Endodermal cell (in vitro differentiated cells): ENCODE data around the gene FGF22. TPM values are rescaled to one million over a fixed set of nuclear protein-coding genes. Genes with fewer than 3 reads are reported as not detected.

Experiments
- DNase-seq: peaks from one replicate; pipeline ENCODE4 v3.0.0-alpha.2; 2017
- H3K27ac ChIP-seq: 2 replicates; pipeline ENCODE4 v1.5.1; 2013; ENCODE audit warnings: mild to moderate bottlenecking, low read depth, low read length, moderate library complexity
- H3K27me3 ChIP-seq: 2 replicates; pipeline ENCODE4 v1.6.1; 2013; ENCODE audit warnings: mild to moderate bottlenecking, low read length, moderate library complexity; ENCODE audit not compliant: insufficient read depth, control insufficient read depth, poor library complexity, severe bottlenecking
- H3K36me3 ChIP-seq: 2 replicates; pipeline ENCODE4 v1.7.0; 2013; ENCODE audit warnings: mild to moderate bottlenecking, low read length, moderate library complexity; ENCODE audit not compliant: control insufficient read depth, insufficient read depth
- H3K4me1 ChIP-seq: one replicate; pipeline ENCODE4 v1.7.0; 2013; ENCODE audit warnings: low read length; ENCODE audit not compliant: control insufficient read depth, insufficient read depth
- H3K4me3 ChIP-seq: 2 replicates; pipeline ENCODE4 v1.5.1; 2013; ENCODE audit warnings: mild to moderate bottlenecking, low read length, moderate library complexity
- H3K9ac ChIP-seq: 2 replicates; pipeline ENCODE4 v1.6.1; 2013; ENCODE audit warnings: mild to moderate bottlenecking, low read length, moderate library complexity; ENCODE audit not compliant: poor library complexity, severe bottlenecking; ENCODE audit errors: extremely low read depth
- H3K9me3 ChIP-seq: 2 replicates; pipeline ENCODE4 v1.6.1; 2013; ENCODE audit warnings: mild to moderate bottlenecking, low read length, moderate library complexity; ENCODE audit not compliant: control insufficient read depth
- H3K27ac Mint-ChIP-seq: 2 replicates; pipeline ENCODE4 v1.8.0; 2020; ENCODE audit warnings: mixed read lengths
- H3K27me3 Mint-ChIP-seq: 2 replicates; pipeline ENCODE4 v1.8.0; 2021; ENCODE audit warnings: mild to moderate bottlenecking, mixed read lengths; ENCODE audit not compliant: insufficient read depth
- H3K36me3 Mint-ChIP-seq: 2 replicates; pipeline ENCODE4 v1.8.0; 2020; ENCODE audit warnings: low read depth, mixed read lengths
- H3K4me1 Mint-ChIP-seq: 2 replicates; pipeline ENCODE4 v1.8.0; 2020; ENCODE audit warnings: mixed read lengths
- H3K4me3 Mint-ChIP-seq: 2 replicates; pipeline ENCODE4 v1.8.0; 2020; ENCODE audit warnings: mild to moderate bottlenecking, moderate library complexity, mixed read lengths
- H3K9me3 Mint-ChIP-seq: 2 replicates; pipeline ENCODE4 v1.8.0; 2020; ENCODE audit warnings: mild to moderate bottlenecking, mixed read lengths
- CTCF ChIP-seq: fragments of 200-600 bp; sonication (generic); conservative IDR thresholded peaks from 2 replicates; pipeline ENCODE4 v1.5.0; 2021; ENCODE audit warnings: antibody characterized with exemption, mild to moderate bottlenecking
- WGBS, 2 experiments: methylation state at CpG; one replicate each; pipeline versions ENCODE4 v1.1.5 to v1.1.7; 2013; ENCODE audit warnings: missing lambda C conversion rate in 2 of 2, mixed read lengths in 1 of 2; ENCODE audit not compliant: insufficient coverage in 1 of 2, insufficient read length in 1 of 2; 5-methylcytosine and 5-hydroxymethylcytosine counted together
- total RNA-seq, 2 donors: library from RNA; stranded (reverse); fragmentation: NEBNext Ultra II Directional in 1 of 2; extraction: Animal tissue kit (Norgen Biotek cat#: 25700) in 1 of 2; gene quantifications; 2 replicates in 1 of 2; 3 replicates in 1 of 2; pipeline ENCODE4 v1.2.1, GENCODE V29; 2021

Gene FGF22
- total RNA-seq, 2 donors from 2014 or later, result 0.81 to 0.82 TPM

DNA sequence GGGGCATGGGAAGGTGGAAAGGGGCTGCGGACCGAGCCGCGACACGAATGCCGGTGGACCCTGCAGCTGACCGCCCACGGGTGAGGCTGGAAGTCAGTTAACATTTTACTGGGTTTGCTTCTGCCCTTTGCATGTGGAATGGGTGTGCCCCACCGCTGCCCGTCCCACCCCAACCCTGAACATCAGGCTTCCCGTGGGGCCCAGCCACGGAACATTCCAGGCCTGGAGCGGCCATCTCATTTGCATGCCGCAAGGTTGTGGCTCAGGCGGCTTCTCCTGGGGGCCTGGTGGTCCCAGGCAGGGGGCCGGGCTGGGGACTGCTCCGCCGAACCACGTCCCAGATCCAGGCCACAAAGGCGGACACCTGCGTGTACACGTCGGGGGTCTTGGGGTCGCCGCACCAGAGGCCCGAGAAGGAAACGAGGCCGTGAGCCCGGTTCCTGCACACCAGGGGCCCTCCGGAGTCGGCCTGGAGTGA lies 45.8 kb downstream of the FGF22 start:
- no peak for TF ChIP-seq CTCF
- peak; percentile 45 for DNase-seq

DNA sequence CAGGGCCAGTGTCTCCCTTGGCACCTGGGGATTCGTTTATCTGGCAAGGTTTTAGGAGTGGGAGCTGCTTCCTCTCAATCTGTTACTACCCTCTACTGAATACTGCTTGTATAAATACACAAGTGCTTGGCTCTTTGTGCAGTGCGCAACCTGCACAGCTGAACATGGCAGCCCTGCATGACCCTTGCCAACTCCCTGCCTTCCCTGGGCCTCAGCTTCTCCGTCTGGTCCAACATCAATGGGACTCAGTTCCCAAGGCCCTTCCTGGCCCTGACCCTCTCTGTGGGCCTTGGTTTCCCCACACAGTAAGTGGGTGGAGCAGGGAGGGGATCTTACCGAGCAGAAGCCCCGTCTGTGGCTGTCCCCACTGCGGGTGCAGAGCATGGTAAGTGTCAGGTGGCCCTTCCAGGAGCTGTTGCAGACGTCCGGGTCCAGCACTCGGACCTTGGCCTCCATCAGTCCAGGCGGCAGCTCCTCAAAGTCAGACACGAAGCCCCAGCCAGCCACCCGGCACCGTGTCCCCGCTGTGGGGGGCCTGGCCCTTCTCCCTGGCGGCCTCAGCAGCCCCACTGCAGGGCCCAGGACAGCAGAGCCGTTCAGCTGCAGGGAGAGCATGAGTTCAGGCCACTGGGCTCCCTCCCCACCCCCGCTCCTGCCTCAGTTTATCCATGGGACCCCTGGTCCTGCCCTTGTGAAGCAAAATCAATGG lies 47.1 kb downstream of the FGF22 start:
- Histone ChIP-seq H3K4me3 (no peak overlapping the region), H3K9ac (no peak overlapping the region), H3K27ac (no peak overlapping the region), H3K27me3 (no peaks in the 10 kb centered on the region), H3K36me3 (no peaks in the 10 kb centered on the region), H3K9me3 (no peaks in the 10 kb centered on the region), H3K4me1 (no peaks in the 10 kb centered on the region)
- Mint-ChIP-seq H3K9me3 (no peaks in the 10 kb centered on the region), H3K27ac (no peak overlapping the region), H3K27me3 (peaks cover 4% of the 10 kb centered on the region), H3K4me3 (no peak overlapping the region), H3K4me1 (no peaks in the 10 kb centered on the region), H3K36me3 (no peaks in the 10 kb centered on the region)
- DNase-seq, result no peak
- no peak for TF ChIP-seq CTCF
- WGBS, 2 experiments, result 85 to 95% methylated on average over 11 to 17 of the region's 17 CpGs

More for the DNA sequence above, 45.8 kb downstream of the FGF22 start:
- H3K27ac Mint-ChIP-seq, result no peak overlapping the region
- Histone ChIP-seq H3K36me3 (no peaks in the 10 kb centered on the region), H3K4me3 (no peak overlapping the region), H3K27me3 (no peaks in the 10 kb centered on the region), H3K9ac (no peak overlapping the region), H3K4me1 (no peaks in the 10 kb centered on the region), H3K27ac (no peak overlapping the region), H3K9me3 (no peaks in the 10 kb centered on the region)
- H3K27me3 Mint-ChIP-seq, result peaks cover 4% of the 10 kb centered on the region
- no peaks in the 10 kb centered on the region for H3K36me3 Mint-ChIP-seq
- H3K4me1 Mint-ChIP-seq, result peaks cover 1% of the 10 kb centered on the region
- H3K9me3 Mint-ChIP-seq, result no peaks in the 10 kb centered on the region
- WGBS, 2 experiments, result 90 to 93% methylated on average over 16 to 31 of the region's 31 CpGs
- no peak overlapping the region for H3K4me3 Mint-ChIP-seq

DNA sequence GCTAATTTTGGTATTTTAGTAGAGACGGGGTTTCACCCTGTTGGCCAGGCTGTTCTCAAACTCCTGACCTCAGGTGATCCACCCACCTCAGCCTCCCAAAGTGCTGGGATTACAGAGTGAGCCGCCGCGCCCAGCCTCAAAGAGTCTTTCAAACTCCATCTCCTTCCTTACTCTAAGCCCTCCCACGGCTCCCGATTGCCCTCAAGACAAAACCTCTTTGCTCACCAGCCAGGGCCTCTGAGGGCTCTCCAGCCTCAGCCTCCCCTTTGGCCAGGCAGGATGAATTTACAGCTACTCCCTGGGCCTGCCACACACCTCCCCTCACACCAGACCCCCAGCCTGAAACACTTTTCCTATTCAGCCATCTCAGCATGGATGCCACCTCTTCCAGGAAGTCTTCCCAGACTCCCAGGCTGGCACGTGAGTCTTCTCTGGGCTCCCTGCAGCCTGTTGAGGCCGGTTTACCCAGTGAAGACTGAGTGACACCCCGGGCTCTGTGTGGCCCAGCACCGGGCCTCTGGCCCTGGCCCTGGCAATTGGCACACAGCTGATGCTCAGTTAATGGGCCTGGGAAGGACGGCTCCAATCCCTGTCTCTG lies 48.0 kb downstream of the FGF22 start:
- H3K9me3 Mint-ChIP-seq, result no peaks in the 10 kb centered on the region
- DNase-seq, result no peak
- no peak for TF ChIP-seq CTCF
- no peak overlapping the region for H3K27ac Mint-ChIP-seq
- Histone ChIP-seq H3K27me3 (no peaks in the 10 kb centered on the region), H3K27ac (no peak overlapping the region), H3K4me1 (no peaks in the 10 kb centered on the region), H3K9me3 (no peaks in the 10 kb centered on the region), H3K9ac (no peak overlapping the region), H3K4me3 (no peak overlapping the region), H3K36me3 (no peaks in the 10 kb centered on the region)
- no peaks in the 10 kb centered on the region for H3K4me1 Mint-ChIP-seq
- no peak overlapping the region for H3K4me3 Mint-ChIP-seq
- peaks cover 4% of the 10 kb centered on the region for H3K27me3 Mint-ChIP-seq
- no peaks in the 10 kb centered on the region for H3K36me3 Mint-ChIP-seq
- WGBS, 2 experiments, result 85 to 88% methylated on average over 10 to 11 of the region's 11 CpGs
